H1 (cell line): ENCODE data around the gene FAM151A. TPM values are rescaled to one million over a fixed set of nuclear protein-coding genes. Genes with fewer than 3 reads are reported as not detected.
A peak's percentile ranks its signal among the peaks of the same experiment; 100 is the strongest.

Experiments
- CTCF ChIA-PET: fragments of 300-600 bp; sonication (Branson Sonifier 250); formaldehyde crosslinking; loops from one replicate; lab custom pipeline; 2021; ENCODE audit not compliant: partially characterized antibody; lab: Charles Lee
- POLR2A ChIA-PET: fragments of 300-600 bp; sonication (Branson Sonifier 250); formaldehyde crosslinking; loops from one replicate; lab custom pipeline; 2021; ENCODE audit warnings: inconsistent platforms; ENCODE audit not compliant: partially characterized antibody; lab: Charles Lee
- DNase-seq, 2 experiments: peaks; one replicate each; pipeline versions ENCODE4 v3.0.0 to v3.0.0-alpha.2; 2010 to 2022; ENCODE audit warnings: low spot score in 2 of 2, low read depth in 1 of 2, mixed read lengths in 1 of 2
- FAIRE-seq: peaks from 2 replicates; lab custom pipeline; 2011; peaks lifted over from hg19 to GRCh38; lab: Jason Lieb, UNC
- H2AFZ ChIP-seq: 2 replicates; pipeline ENCODE4 v1.8.1; 2012; ENCODE audit warnings: low read length, inconsistent platforms
- H2AK5ac ChIP-seq: 2 replicates; pipeline ENCODE4 v1.6.1; 2013; ENCODE audit warnings: low read depth, low read length
- H2BK120ac ChIP-seq: replicated peaks from 2 replicates; pipeline ENCODE3; 2013; ENCODE audit warnings: low read depth, low read length, inconsistent platforms
- H2BK12ac ChIP-seq: 2 replicates; pipeline ENCODE4 v1.6.1; 2013; ENCODE audit warnings: low read depth, low read length
- H2BK15ac ChIP-seq: 2 replicates; pipeline ENCODE4 v1.6.1; 2013; ENCODE audit warnings: low read length
- H2BK20ac ChIP-seq: 2 replicates; pipeline ENCODE4 v1.6.1; 2013; ENCODE audit warnings: low read length
- H2BK5ac ChIP-seq: 2 replicates; pipeline ENCODE4 v1.6.1; 2013; ENCODE audit warnings: low read depth, low read length
- H3K14ac ChIP-seq: 2 replicates; pipeline ENCODE4 v1.6.1; 2013; ENCODE audit warnings: inconsistent platforms; ENCODE audit not compliant: insufficient read length
- H3K18ac ChIP-seq: 2 replicates; pipeline ENCODE4 v1.6.1; 2013; ENCODE audit warnings: low read length; ENCODE audit errors: extremely low read depth
- H3K23ac ChIP-seq: 2 replicates; pipeline ENCODE4 v1.6.1; 2013; ENCODE audit warnings: inconsistent platforms; ENCODE audit not compliant: insufficient read length
- H3K23me2 ChIP-seq: 2 replicates; pipeline ENCODE4 v1.6.1; 2013; ENCODE audit warnings: low read depth, low read length
- H3K27ac ChIP-seq: 2 replicates; pipeline ENCODE4 v1.6.1; 2011; ENCODE audit warnings: low read depth, low read length, inconsistent platforms
- H3K27me3 ChIP-seq, 4 experiments: replicated peaks in 1 of 4; 1 replicate in 1 of 4; 2 replicates in 3 of 4; pipeline versions ENCODE4 v1.6.1 to v1.8.1; 2011 to 2013; ENCODE audit warnings: low read length in 3 of 4, mild to moderate bottlenecking in 3 of 4, inconsistent platforms in 2 of 4, mixed read lengths in 2 of 4, moderate library complexity in 1 of 4; ENCODE audit not compliant: control insufficient read depth in 3 of 4, insufficient read depth in 3 of 4; ENCODE audit errors: extremely low read depth in 1 of 4
- H3K36me3 ChIP-seq, 4 experiments: 2 replicates each; pipeline versions ENCODE4 v1.6.1 to v1.8.1; 2011 to 2013; ENCODE audit warnings: mild to moderate bottlenecking in 4 of 4, low read length in 3 of 4, moderate library complexity in 2 of 4, control low read depth in 1 of 4, inconsistent platforms in 1 of 4; ENCODE audit not compliant: insufficient read depth in 4 of 4, control insufficient read depth in 2 of 4
- H3K4ac ChIP-seq: replicated peaks from 2 replicates; pipeline ENCODE3; 2013; ENCODE audit warnings: low read length, low read depth, mixed read lengths, inconsistent platforms; ENCODE audit not compliant: insufficient read length
- H3K4me1 ChIP-seq, 4 experiments: replicated peaks in 1 of 4; 1 replicate in 1 of 4; 2 replicates in 3 of 4; pipeline versions ENCODE4 v1.6.1 to v1.8.1; 2011 to 2013; ENCODE audit warnings: low read length in 3 of 4, inconsistent platforms in 2 of 4, mixed read lengths in 1 of 4; ENCODE audit not compliant: insufficient read depth in 4 of 4, control insufficient read depth in 3 of 4
- H3K4me2 ChIP-seq, 2 experiments: 2 replicates each; pipeline versions ENCODE4 v1.6.1 to v1.8.1; 2011 to 2013; ENCODE audit warnings: low read depth in 2 of 2, low read length in 2 of 2, control low read depth in 1 of 2, inconsistent platforms in 1 of 2, mild to moderate bottlenecking in 1 of 2; ENCODE audit not compliant: insufficient read depth in 1 of 2
- H3K4me3 ChIP-seq, 4 experiments: fragments of 200-600, 300-600 bp in 1 of 4; sonication (generic), shearing (Covaris generic), sonication (Bioruptor Twin) in 1 of 4; 2 replicates each; pipeline versions ENCODE4 v1.5.1 to v1.8.1; 2011 to 2016; ENCODE audit warnings: low read length in 4 of 4, low read depth in 3 of 4, control low read depth in 2 of 4, inconsistent platforms in 2 of 4, mild to moderate bottlenecking in 2 of 4, mixed read lengths in 1 of 4, moderate library complexity in 1 of 4; ENCODE audit not compliant: insufficient read depth in 2 of 4; ENCODE audit errors: extremely low read depth in 1 of 4
- H3K56ac ChIP-seq: replicated peaks from 2 replicates; pipeline ENCODE3; 2013; ENCODE audit warnings: low read depth, mild to moderate bottlenecking, mixed read lengths, low read length, inconsistent platforms; ENCODE audit not compliant: insufficient read length
- H3K79me1 ChIP-seq: 2 replicates; pipeline ENCODE4 v1.6.1; 2013; ENCODE audit warnings: low read depth, low read length, control low read depth
- H3K79me2 ChIP-seq, 2 experiments: 2 replicates each; pipeline versions ENCODE4 v1.6.1 to v1.8.1; 2012 to 2013; ENCODE audit warnings: low read length in 2 of 2, mild to moderate bottlenecking in 2 of 2, inconsistent platforms in 1 of 2; ENCODE audit not compliant: insufficient read depth in 2 of 2, control insufficient read depth in 1 of 2
- H3K9ac ChIP-seq, 4 experiments: replicated peaks in 1 of 4; 1 replicate in 1 of 4; 2 replicates in 3 of 4; pipeline versions ENCODE4 v1.6.1 to v1.8.1; 2011 to 2013; ENCODE audit warnings: low read depth in 3 of 4, low read length in 3 of 4, control low read depth in 2 of 4, mild to moderate bottlenecking in 2 of 4, moderate library complexity in 2 of 4, inconsistent platforms in 1 of 4; ENCODE audit errors: extremely low read depth in 1 of 4
- H3K9me3 ChIP-seq, 2 experiments: 2 replicates each; pipeline versions ENCODE4 v1.6.1 to v1.8.1; 2012 to 2013; ENCODE audit warnings: mild to moderate bottlenecking in 2 of 2, moderate library complexity in 2 of 2, control low read depth in 1 of 2, inconsistent platforms in 1 of 2, low read depth in 1 of 2, low read length in 1 of 2, mixed read lengths in 1 of 2; ENCODE audit not compliant: insufficient read depth in 2 of 2
- H4K20me1 ChIP-seq, 2 experiments: replicated peaks in 1 of 2; 2 replicates each; pipeline versions ENCODE3 to v1.8.1; 2011 to 2013; ENCODE audit warnings: inconsistent platforms in 2 of 2, low read length in 2 of 2, mild to moderate bottlenecking in 1 of 2; ENCODE audit not compliant: insufficient read depth in 2 of 2, control insufficient read depth in 1 of 2
- H4K5ac ChIP-seq: 2 replicates; pipeline ENCODE4 v1.6.1; 2013; ENCODE audit warnings: low read length, low read depth, mixed read lengths, inconsistent platforms; ENCODE audit not compliant: insufficient read length
- H4K8ac ChIP-seq: 2 replicates; pipeline ENCODE4 v1.8.0; 2013; ENCODE audit warnings: mild to moderate bottlenecking, moderate library complexity, low read length, inconsistent platforms; ENCODE audit not compliant: insufficient read depth; ENCODE audit errors: extremely low read depth
- H4K91ac ChIP-seq: replicated peaks from 2 replicates; pipeline ENCODE3; 2013; ENCODE audit warnings: low read length, mixed read lengths, inconsistent platforms; ENCODE audit not compliant: insufficient read length
- CHD1 ChIP-seq: IDR thresholded peaks from 2 replicates; pipeline ENCODE4 v1.6.1; 2012; ENCODE audit warnings: low read depth, low read length, improper control_type of control experiment
- CHD2 ChIP-seq: IDR thresholded peaks from 2 replicates; pipeline ENCODE4 v1.6.1; 2012; ENCODE audit warnings: low read length, improper control_type of control experiment
- CTCF ChIP-seq, 3 experiments: IDR thresholded peaks; 1 replicate in 2 of 3; 2 replicates in 1 of 3; pipeline versions ENCODE4 v1.5.1 to v1.6.1; 2011; ENCODE audit warnings: low read length in 3 of 3, mild to moderate bottlenecking in 3 of 3, inconsistent platforms in 2 of 3, low read depth in 1 of 3, moderate library complexity in 1 of 3; ENCODE audit not compliant: insufficient read depth in 1 of 3; ENCODE audit errors: control extremely low read depth in 1 of 3
- HDAC6 ChIP-seq: IDR thresholded peaks from one replicate; pipeline ENCODE4 v1.7.1; 2012; ENCODE audit warnings: low read depth, mild to moderate bottlenecking, inconsistent platforms, low read length, moderate library complexity
- JUN ChIP-seq: IDR thresholded peaks from 2 replicates; pipeline ENCODE4 v1.6.1; 2011; ENCODE audit warnings: low read depth, mild to moderate bottlenecking, improper control_type of control experiment, low read length
- NANOG ChIP-seq: IDR thresholded peaks from 2 replicates; pipeline ENCODE4 v1.6.1; 2011; ENCODE audit warnings: low read length, low read depth, mild to moderate bottlenecking, inconsistent platforms; ENCODE audit not compliant: insufficient read depth, poor library complexity, severe bottlenecking
- POLR2A ChIP-seq, 2 experiments: IDR thresholded peaks; 1 replicate in 1 of 2; 2 replicates in 1 of 2; pipeline ENCODE4 v1.6.1; 2011; ENCODE audit warnings: low read depth in 2 of 2, low read length in 2 of 2, mild to moderate bottlenecking in 2 of 2; ENCODE audit errors: control extremely low read depth in 1 of 2
- RAD21 ChIP-seq, 2 experiments: IDR thresholded peaks in 1 of 2; conservative IDR thresholded peaks in 1 of 2; 2 replicates each; pipeline ENCODE4 v1.6.1; 2011; ENCODE audit warnings: low read depth in 2 of 2, low read length in 2 of 2, improper control_type of control experiment in 1 of 2, inconsistent platforms in 1 of 2, mild to moderate bottlenecking in 1 of 2, moderate library complexity in 1 of 2
- RFX5 ChIP-seq: IDR thresholded peaks from 2 replicates; pipeline ENCODE4 v1.6.1; 2011; ENCODE audit warnings: low read depth, low read length, improper control_type of control experiment, borderline replicate concordance
- WGBS, 2 experiments: shearing (Covaris generic) in 1 of 2; methylation state at CpG; one replicate each; pipeline versions ENCODE4 v1.1.6 to v1.1.7; 2013 to 2015; ENCODE audit warnings: low lambda C conversion rate in 2 of 2, mixed read lengths in 2 of 2, inconsistent platforms in 1 of 2, low coverage in 1 of 2, missing lambda C conversion rate in 1 of 2; ENCODE audit not compliant: insufficient replicate concordance in 2 of 2, insufficient coverage in 1 of 2, insufficient read length in 1 of 2; ENCODE audit errors: extremely low coverage in 1 of 2, missing lambda C conversion rate in 1 of 2; 5-methylcytosine and 5-hydroxymethylcytosine counted together
- polyA plus RNA-seq, 7 experiments: library from polyadenylated mRNA; depleted of rRNA in 3 of 7; stranded (reverse) in 5 of 7; unstranded in 2 of 7; fragments of >200 nt in 5 of 7; fragments of 200-250 nt in 2 of 7; gene quantifications; 1 replicate in 5 of 7; 2 replicates in 1 of 7; 4 replicates in 1 of 7; pipeline versions ENCODE4 v1.2.1 to v1.2.3, GENCODE V29; 2011 to 2013; ENCODE audit warnings: missing spikeins in 2 of 7, mixed read lengths in 2 of 7
- total RNA-seq: library from RNA; stranded (reverse); fragmentation: NEBNext Ultra II Directional; extraction: Animal tissue kit (Norgen Biotek cat#: 25700); gene quantifications from 2 replicates; pipeline ENCODE4 v1.2.1, GENCODE V29; 2021

The FAM151A gene
- total and polyA plus RNA-seq, 2 of the 8 experiments (the other 6 are each of a cell fraction or from before 2014, with no cell fraction given) = not detected

- no peaks in the 10 kb centered on the region for H3K4me1 ChIP-seq
- peak within 1 kb of the TSS; percentile 81; the same call in 1 of the 2 replicates for H2BK15ac ChIP-seq
- H4K5ac ChIP-seq = no peak within 1 kb of the TSS
- H4K91ac ChIP-seq = no peak within 1 kb of the TSS
- no peak within 1 kb of the TSS for H2AK5ac ChIP-seq
- no peak within 1 kb of the TSS for H2BK120ac ChIP-seq
- ChIA-PET CTCF (interaction anchor here (1.2 kb wide), 1 partner anchor 372 kb away, joined by 3 read pairs; no protein-coding TSS in a partner anchor), POLR2A (no interaction called here)
- peaks cover 7 to 10% of the 10 kb centered on the region in 2 experiments; a peak in 3 of 4 replicates for H3K9me3 ChIP-seq
- FAIRE-seq (no peak), DNase-seq (no peak)
- no peak within 1 kb of the TSS for H3K14ac ChIP-seq
- no peaks in the 10 kb centered on the region for H4K20me1 ChIP-seq
- H3K79me1 ChIP-seq = no peaks in the 10 kb centered on the region
- H2BK5ac ChIP-seq = no peak within 1 kb of the TSS
- no peak within 1 kb of the TSS for H4K8ac ChIP-seq
- WGBS, 2 experiments = 86% methylated on average over 8 of the region's 8 CpGs; no CpG with 5 or more reads in 1 of the 2 experiments
- no peak within 1 kb of the TSS for H3K4me2 ChIP-seq
- no peak within 1 kb of the TSS for H3K27ac ChIP-seq
- no peak within 1 kb of the TSS for H2BK20ac ChIP-seq
- no peaks in the 10 kb centered on the region for H3K23me2 ChIP-seq
- H2AFZ ChIP-seq = no peak within 1 kb of the TSS
- H3K4me3 ChIP-seq = no peak within 1 kb of the TSS
- no peak within 1 kb of the TSS for H2BK12ac ChIP-seq
- no peak for TF ChIP-seq JUN
- no peak for TF ChIP-seq NANOG
- TF ChIP-seq CHD1 = no peak
- TF ChIP-seq CHD2 = no peak
- no peak for TF ChIP-seq RAD21 (IDR thresholded peaks at IDR 0.05 in 1 of 2, conservative IDR thresholded peaks at IDR 0.05 in 1 of 2; ENCODE audit: low read depth in 2 of 2, low read length in 2 of 2)
- TF ChIP-seq RFX5 = no peak
- TF ChIP-seq HDAC6 = no peak
- TF ChIP-seq POLR2A (IDR thresholded peaks at IDR 0.05; ENCODE audit: control extremely low read depth in 1 of 2, low read depth in 2 of 2, low read length in 2 of 2) = no peak
- TF ChIP-seq CTCF (IDR thresholded peaks at IDR 0.05; ENCODE audit: control extremely low read depth in 1 of 3, insufficient read depth in 1 of 3, low read depth in 1 of 3, low read length in 3 of 3) = no peak
- no peak within 1 kb of the TSS for H3K9ac ChIP-seq
- no peak within 1 kb of the TSS for H3K18ac ChIP-seq
- no peaks in the 10 kb centered on the region for H3K36me3 ChIP-seq
- no peaks in the 10 kb centered on the region for H3K27me3 ChIP-seq
- no peaks in the 10 kb centered on the region for H3K79me2 ChIP-seq
- no peak within 1 kb of the TSS for H3K56ac ChIP-seq
- H3K23ac ChIP-seq = no peak within 1 kb of the TSS
- no peak within 1 kb of the TSS for H3K4ac ChIP-seq
Measured at GRCh38 chr1:54640863-54641836, 17.8 kb upstream of the FAM151A start, which contains the start of gene MROH7. TSS of gene MROH7 (plus strand) at chr1:54641786. CDS start at chr1:54652927, 11,141 bp downstream.
